Measurements from ENCODE around the gene SLC2A6. TPM values are rescaled to one million over a fixed set of nuclear protein-coding genes. Genes with fewer than 3 reads are reported as not detected.

Gene SLC2A6
- total RNA-seq, 1 donor, result 25.3 TPM

DNA sequence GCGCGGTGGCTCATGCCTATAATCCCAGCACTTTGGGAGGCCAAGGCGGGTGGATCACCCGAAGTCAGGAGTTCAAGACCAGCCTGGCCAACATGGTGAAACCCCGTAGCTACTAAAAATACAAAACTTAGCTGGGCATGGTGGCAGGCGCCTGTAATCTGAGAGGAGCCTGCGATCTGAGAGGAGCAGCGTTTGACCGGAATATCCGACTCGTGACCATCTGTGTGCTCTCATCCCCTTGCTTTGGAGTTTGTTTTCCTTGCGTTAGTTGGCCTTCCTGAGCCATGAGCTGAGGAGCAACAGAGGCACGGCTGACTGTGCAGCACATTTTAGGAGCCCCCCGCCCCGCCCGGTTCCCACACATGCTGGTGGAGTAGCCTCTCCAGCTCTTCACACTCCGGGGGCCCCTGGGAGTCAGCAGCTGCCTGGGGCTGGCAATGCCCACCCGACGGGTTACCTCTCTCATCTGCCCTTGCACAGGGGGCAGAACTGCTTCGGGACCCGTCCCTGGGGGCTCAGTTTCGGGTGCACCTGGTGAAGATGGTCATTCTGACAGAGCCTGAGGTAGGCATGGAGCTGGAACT lies 53.8 kb downstream of the SLC2A6 start:
- Histone ChIP-seq H3K36me3 (ENCODE audit: insufficient read depth, low read length) (no peaks in the 10 kb centered on the region), H3K4me1 (ENCODE audit: insufficient read depth, low read length) (no peaks in the 10 kb centered on the region), H3K4me3 (ENCODE audit: insufficient read depth, low read length) (no peak overlapping the region), H3K27ac (ENCODE audit: low read depth, low read length) (no peak overlapping the region), H3K27me3 (ENCODE audit: insufficient read depth, low read length) (peaks cover 19% of the 10 kb centered on the region), H3K9me3 (ENCODE audit: low read depth, low read length) (no peaks in the 10 kb centered on the region), H4K20me1 (ENCODE audit: insufficient read depth, low read length) (no peaks in the 10 kb centered on the region), H2AFZ (ENCODE audit: low read length) (no peak overlapping the region), H3K79me2 (ENCODE audit: insufficient read depth, low read length) (no peaks in the 10 kb centered on the region), H3K4me2 (ENCODE audit: insufficient read depth, low read length) (no peak overlapping the region)
- TF ChIP-seq CTCF (IDR thresholded peaks at IDR 0.05; ENCODE audit: extremely low read depth, low read depth, low read length), result no peak
- DNase-seq (ENCODE audit: insufficient read length, low spot score, missing footprints), result no peak

GRCh38 chr9:133424187-133424586 lies 54.7 kb downstream of the SLC2A6 start:
- Histone ChIP-seq H2AFZ (ENCODE audit: low read length) (no peak overlapping the region), H3K27ac (ENCODE audit: low read depth, low read length) (no peak overlapping the region), H3K36me3 (ENCODE audit: insufficient read depth, low read length) (no peaks in the 10 kb centered on the region), H3K4me1 (ENCODE audit: insufficient read depth, low read length) (no peaks in the 10 kb centered on the region), H3K4me3 (ENCODE audit: insufficient read depth, low read length) (no peak overlapping the region), H3K27me3 (ENCODE audit: insufficient read depth, low read length) (peaks cover 15% of the 10 kb centered on the region), H3K79me2 (ENCODE audit: insufficient read depth, low read length) (no peaks in the 10 kb centered on the region), H4K20me1 (ENCODE audit: insufficient read depth, low read length) (no peaks in the 10 kb centered on the region), H3K9me3 (ENCODE audit: low read depth, low read length) (no peaks in the 10 kb centered on the region), H3K4me2 (ENCODE audit: insufficient read depth, low read length) (no peak overlapping the region)
- DNase-seq (ENCODE audit: insufficient read length, low spot score, missing footprints), result no peak
- no peak for TF ChIP-seq CTCF (IDR thresholded peaks at IDR 0.05; ENCODE audit: extremely low read depth, low read depth, low read length)

DNA sequence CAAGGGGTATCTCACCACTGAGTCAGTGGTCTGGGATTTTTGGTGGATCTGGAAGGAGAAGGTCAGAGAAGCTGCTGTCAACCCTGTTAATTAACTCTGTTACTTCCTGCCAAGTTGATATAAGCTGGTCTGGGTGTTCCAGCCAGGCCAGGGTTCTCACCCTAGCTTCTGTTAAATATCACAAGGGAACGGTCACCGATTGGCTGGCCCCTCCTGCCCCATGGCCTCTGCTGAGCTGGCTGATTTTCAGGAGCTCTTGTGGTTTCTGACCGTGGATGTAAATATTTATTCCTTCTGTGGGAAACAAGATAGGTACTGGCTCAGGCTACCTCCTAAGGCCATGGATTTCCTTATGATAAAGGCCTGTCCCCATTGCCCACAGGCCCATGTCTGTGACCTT lies 55.7 kb downstream of the SLC2A6 start:
- Histone ChIP-seq H3K4me3 (ENCODE audit: insufficient read depth, low read length) (no peak overlapping the region), H3K4me1 (ENCODE audit: insufficient read depth, low read length) (no peaks in the 10 kb centered on the region), H3K79me2 (ENCODE audit: insufficient read depth, low read length) (no peaks in the 10 kb centered on the region), H3K9me3 (ENCODE audit: low read depth, low read length) (no peaks in the 10 kb centered on the region), H3K36me3 (ENCODE audit: insufficient read depth, low read length) (no peaks in the 10 kb centered on the region), H4K20me1 (ENCODE audit: insufficient read depth, low read length) (no peaks in the 10 kb centered on the region), H3K4me2 (ENCODE audit: insufficient read depth, low read length) (no peak overlapping the region), H3K27me3 (ENCODE audit: insufficient read depth, low read length) (peaks cover 15% of the 10 kb centered on the region), H3K27ac (ENCODE audit: low read depth, low read length) (no peak overlapping the region), H2AFZ (ENCODE audit: low read length) (no peak overlapping the region)
- DNase-seq (ENCODE audit: insufficient read length, low spot score, missing footprints), result peak; percentile 74
- no peak for TF ChIP-seq CTCF (IDR thresholded peaks at IDR 0.05; ENCODE audit: extremely low read depth, low read depth, low read length)

DNA sequence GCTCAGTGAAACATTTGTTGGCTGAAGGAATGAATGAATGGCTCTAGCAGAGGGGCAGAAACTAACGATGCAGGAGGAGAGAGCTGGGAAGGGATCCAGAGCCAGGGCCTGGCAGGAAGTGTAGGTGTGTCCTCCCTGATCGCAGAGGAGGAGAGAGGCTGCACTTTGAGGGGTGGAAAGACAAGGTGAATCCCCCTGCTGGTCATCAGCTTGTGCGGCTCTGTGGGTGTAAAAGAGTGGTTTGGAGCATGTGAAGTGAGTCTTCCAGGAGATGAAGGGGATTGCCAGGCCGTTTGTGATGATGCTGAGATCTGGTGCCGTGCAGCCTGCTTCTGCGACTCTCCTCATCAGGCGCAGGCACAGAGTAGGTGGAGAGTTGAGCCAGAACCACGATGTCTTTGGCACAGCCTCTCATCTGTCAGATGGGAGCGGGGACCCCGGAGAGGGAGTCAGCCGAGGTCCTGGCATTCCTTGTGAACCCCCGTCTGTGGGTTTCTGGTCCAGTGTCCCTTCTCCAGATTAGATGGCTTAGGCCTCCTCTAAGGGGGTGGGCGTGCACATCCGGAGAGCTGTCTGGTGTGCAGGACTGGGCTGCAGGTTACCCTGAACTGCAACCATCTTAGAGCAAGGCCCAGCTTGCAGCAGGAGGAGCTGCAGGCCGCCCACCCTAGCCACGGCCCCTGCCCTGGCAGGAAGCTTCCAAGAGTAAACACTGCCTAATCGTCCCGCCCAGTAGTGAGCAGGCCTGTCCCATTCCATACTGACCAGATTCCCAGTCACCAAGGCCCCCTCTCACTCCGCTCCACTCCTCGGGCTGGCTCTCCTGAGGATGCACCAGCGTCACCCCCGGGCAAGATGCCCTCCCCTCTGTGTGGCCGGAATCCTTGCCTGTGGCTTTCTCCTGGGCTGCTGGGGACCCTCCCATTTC lies 57.0 kb downstream of the SLC2A6 start, which contains the start of gene ADAMTS13:
Gene ADAMTS13, plus strand, starts transcription at position 753 of the 928 bp plus-strand sequence. Its CDS starts 77 bp downstream, at position 830.
- TF ChIP-seq CTCF (IDR thresholded peaks at IDR 0.05; ENCODE audit: extremely low read depth, low read depth, low read length), result peak; percentile 24
- peaks cover 7% of the 10 kb centered on the region for H3K79me2 ChIP-seq (ENCODE audit: insufficient read depth, low read length)
- no peaks in the 10 kb centered on the region for H3K9me3 ChIP-seq (ENCODE audit: low read depth, low read length)
- H3K4me1 ChIP-seq (ENCODE audit: insufficient read depth, low read length), result peaks cover 2% of the 10 kb centered on the region
- peaks cover 2% of the 10 kb centered on the region for H3K27me3 ChIP-seq (ENCODE audit: insufficient read depth, low read length)
- H4K20me1 ChIP-seq (ENCODE audit: insufficient read depth, low read length), result no peaks in the 10 kb centered on the region
- DNase-seq (ENCODE audit: insufficient read length, low spot score, missing footprints), result peak; percentile 82
- no peaks in the 10 kb centered on the region for H3K36me3 ChIP-seq (ENCODE audit: insufficient read depth, low read length)
- H2AFZ ChIP-seq (ENCODE audit: low read length), result peak within 1 kb of the TSS; percentile 20
- H3K27ac ChIP-seq (ENCODE audit: low read depth, low read length), result no peak within 1 kb of the TSS
- H3K4me3 ChIP-seq (ENCODE audit: insufficient read depth, low read length), result no peak within 1 kb of the TSS
- H3K4me2 ChIP-seq (ENCODE audit: insufficient read depth, low read length), result no peak within 1 kb of the TSS
